ENCODE measurements around the gene ADIPOR2. TPM values are rescaled to one million over a fixed set of nuclear protein-coding genes. Genes with fewer than 3 reads are reported as not detected.
"Not testable (repeated sequence)": the region's sequence is repeated elsewhere in the genome, so short reads cannot be mapped to it uniquely, and the experiment has no call there.

Gene ADIPOR2
- total RNA-seq, 1 donor from 2014 or later: 83.6 TPM

DNA sequence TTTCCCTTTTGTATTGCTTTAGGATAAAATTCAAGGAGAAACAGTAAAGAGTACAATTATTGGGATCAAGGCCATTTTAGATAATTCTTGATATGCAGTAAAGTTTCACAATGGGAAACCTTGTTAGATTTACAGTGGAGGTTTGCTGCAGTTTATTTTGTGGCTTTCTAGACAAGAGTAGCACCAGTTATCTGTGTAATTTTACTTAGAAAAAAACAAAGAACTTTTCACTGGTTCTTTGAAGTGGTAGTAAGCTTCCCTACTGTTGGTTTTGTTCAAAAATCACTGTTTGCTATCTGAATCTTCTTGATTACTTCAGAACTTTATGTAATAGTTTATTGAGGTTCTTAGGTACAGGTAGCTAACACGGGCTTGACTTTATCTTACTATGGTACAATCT is 42.0 kb downstream of the ADIPOR2 start:
- H3K4me1 Mint-ChIP-seq (ENCODE audit: low read depth): peaks cover 11% of the 10 kb centered on the region
- H3K4me3 Mint-ChIP-seq (ENCODE audit: low read depth): no peak overlapping the region
- TF ChIP-seq, protein P1, sequence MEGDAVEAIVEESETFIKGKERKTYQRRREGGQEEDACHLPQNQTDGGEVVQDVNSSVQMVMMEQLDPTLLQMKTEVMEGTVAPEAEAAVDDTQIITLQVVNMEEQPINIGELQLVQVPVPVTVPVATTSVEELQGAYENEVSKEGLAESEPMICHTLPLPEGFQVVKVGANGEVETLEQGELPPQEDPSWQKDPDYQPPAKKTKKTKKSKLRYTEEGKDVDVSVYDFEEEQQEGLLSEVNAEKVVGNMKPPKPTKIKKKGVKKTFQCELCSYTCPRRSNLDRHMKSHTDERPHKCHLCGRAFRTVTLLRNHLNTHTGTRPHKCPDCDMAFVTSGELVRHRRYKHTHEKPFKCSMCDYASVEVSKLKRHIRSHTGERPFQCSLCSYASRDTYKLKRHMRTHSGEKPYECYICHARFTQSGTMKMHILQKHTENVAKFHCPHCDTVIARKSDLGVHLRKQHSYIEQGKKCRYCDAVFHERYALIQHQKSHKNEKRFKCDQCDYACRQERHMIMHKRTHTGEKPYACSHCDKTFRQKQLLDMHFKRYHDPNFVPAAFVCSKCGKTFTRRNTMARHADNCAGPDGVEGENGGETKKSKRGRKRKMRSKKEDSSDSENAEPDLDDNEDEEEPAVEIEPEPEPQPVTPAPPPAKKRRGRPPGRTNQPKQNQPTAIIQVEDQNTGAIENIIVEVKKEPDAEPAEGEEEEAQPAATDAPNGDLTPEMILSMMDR (IDR thresholded peaks at IDR 0.05; ENCODE audit: unreplicated experiment): no peak
- DNase-seq (ENCODE audit: low spot score, unreplicated experiment): no peak
- H3K9me3 Mint-ChIP-seq (ENCODE audit: low read depth): no peaks in the 10 kb centered on the region
- H3K27me3 Mint-ChIP-seq: no peaks in the 10 kb centered on the region
- no peak overlapping the region for H3K27ac Mint-ChIP-seq
- H3K36me3 Mint-ChIP-seq (ENCODE audit: insufficient read depth): peaks cover 32% of the 10 kb centered on the region

DNA sequence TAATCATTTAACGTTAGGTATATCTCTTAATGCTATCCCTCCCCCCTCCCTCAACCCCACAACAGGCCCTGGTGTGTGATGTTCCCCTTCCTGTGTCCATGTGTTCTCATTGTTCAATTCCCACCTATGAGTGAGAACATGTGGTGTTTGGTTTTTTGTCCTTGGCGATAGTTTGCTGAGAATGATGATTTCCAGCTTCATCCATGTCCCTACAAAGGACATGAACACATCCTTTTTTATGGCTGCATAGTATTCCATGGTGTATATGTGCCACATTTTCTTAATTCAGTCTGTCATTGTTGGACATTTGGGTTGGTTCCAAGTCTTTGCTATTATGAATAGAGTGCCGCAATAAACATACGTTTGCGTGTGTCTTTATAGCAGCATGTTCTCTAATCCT is 42.8 kb downstream of the ADIPOR2 start:
- H3K27ac Mint-ChIP-seq: peak overlapping the region; percentile 72
- peaks cover 32% of the 10 kb centered on the region for H3K36me3 Mint-ChIP-seq (ENCODE audit: insufficient read depth)
- H3K4me3 Mint-ChIP-seq (ENCODE audit: low read depth); DNase-seq (ENCODE audit: low spot score, unreplicated experiment); H3K9me3 Mint-ChIP-seq (ENCODE audit: low read depth); H3K27me3 Mint-ChIP-seq: not testable (repeated sequence)
- H3K4me1 Mint-ChIP-seq (ENCODE audit: low read depth): peaks cover 15% of the 10 kb centered on the region

DNA sequence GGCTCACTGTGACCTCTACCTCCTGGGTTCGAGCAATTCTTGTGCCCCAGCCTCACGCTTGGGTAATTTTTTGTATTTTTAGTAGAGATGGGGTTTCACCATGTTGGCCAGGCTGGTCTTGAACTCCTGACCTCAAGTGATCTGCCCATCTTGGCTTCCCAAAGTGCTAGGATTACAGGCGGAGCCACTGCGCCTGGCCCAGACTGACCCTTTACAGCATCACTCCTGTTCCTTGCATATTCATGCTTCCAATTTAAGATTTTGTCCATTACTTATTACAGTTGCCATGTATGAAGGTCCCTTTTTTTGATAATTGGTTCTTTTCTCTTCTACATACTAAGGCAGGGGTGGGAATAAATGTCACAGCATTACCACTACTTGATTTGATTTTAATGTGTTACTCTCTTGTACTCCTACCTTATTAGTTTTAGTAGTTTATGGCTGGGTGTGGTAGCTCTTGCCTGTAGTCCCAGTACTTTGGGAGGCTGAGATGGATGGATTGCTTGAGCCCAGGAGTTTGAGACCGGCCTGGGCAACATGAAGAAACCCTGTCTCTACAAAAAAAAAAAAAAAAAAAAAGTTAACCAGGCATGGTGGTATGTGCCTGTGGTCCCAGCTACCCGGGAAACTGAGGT is 46.9 kb downstream of the ADIPOR2 start:
- no peaks in the 10 kb centered on the region for H3K9me3 Mint-ChIP-seq (ENCODE audit: low read depth)

DNA sequence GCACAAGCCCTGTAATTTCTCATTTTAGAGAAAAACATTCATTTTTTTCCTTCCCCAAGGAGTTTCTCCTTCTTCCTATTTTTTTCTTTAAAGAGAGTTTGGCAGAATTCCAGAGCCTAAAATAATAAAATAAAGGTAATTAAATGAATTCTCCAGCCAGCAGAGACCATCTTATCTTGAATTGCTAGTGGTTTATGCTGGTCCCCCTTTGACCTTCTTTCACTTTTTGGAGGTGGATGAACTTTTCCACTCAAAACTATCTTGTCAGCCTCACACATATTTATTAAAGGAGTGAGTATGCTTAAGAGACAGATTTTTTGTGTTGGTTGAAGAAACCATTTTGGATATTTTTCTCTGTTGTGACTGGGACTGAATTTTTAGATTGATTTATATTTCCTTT is 47.6 kb downstream of the ADIPOR2 start:
- H3K27ac Mint-ChIP-seq: peak overlapping the region; percentile 80
- H3K36me3 Mint-ChIP-seq (ENCODE audit: insufficient read depth): peaks cover 17% of the 10 kb centered on the region
- H3K4me3 Mint-ChIP-seq (ENCODE audit: low read depth): no peak overlapping the region
- TF ChIP-seq, protein P1 (IDR thresholded peaks at IDR 0.05; ENCODE audit: unreplicated experiment): no peak
- no peaks in the 10 kb centered on the region for H3K27me3 Mint-ChIP-seq
- DNase-seq (ENCODE audit: low spot score, unreplicated experiment): no peak
- peaks cover 47% of the 10 kb centered on the region for H3K4me1 Mint-ChIP-seq (ENCODE audit: low read depth)
- no peaks in the 10 kb centered on the region for H3K9me3 Mint-ChIP-seq (ENCODE audit: low read depth)

More for the DNA sequence above, 46.9 kb downstream of the ADIPOR2 start:
- TF ChIP-seq, protein P1 (IDR thresholded peaks at IDR 0.05; ENCODE audit: unreplicated experiment): no peak
- Mint-ChIP-seq H3K36me3 (ENCODE audit: insufficient read depth) (peaks cover 17% of the 10 kb centered on the region), H3K27me3 (no peaks in the 10 kb centered on the region), H3K4me3 (ENCODE audit: low read depth) (no peak overlapping the region), H3K4me1 (ENCODE audit: low read depth) (peaks cover 48% of the 10 kb centered on the region), H3K27ac (peak overlapping the region; percentile 25)
- no peak for DNase-seq (ENCODE audit: low spot score, unreplicated experiment)

DNA sequence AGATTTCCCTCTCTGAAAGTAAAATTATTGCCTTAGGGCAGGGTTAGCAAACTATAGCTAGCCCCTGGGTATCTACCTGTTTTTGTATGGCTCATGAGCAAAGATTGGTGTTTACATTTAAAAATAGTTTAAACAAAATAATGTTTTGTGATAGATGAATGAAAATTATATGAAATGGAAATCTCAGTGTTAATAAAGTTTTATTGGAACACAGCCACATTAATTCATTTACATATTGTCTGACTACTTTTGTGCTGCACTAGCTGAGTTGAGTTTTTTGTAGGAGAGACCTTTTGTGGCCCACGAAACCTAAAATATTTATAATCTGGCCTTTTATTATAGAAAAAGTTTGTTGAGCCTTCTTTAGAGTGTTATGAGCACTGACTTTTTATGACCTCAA is 48.5 kb downstream of the ADIPOR2 start:
- TF ChIP-seq, protein P1 (IDR thresholded peaks at IDR 0.05; ENCODE audit: unreplicated experiment): no peak
- Mint-ChIP-seq H3K27me3 (no peaks in the 10 kb centered on the region), H3K9me3 (ENCODE audit: low read depth) (no peaks in the 10 kb centered on the region), H3K4me3 (ENCODE audit: low read depth) (no peak overlapping the region), H3K4me1 (ENCODE audit: low read depth) (peaks cover 47% of the 10 kb centered on the region), H3K36me3 (ENCODE audit: insufficient read depth) (peaks cover 12% of the 10 kb centered on the region), H3K27ac (peak overlapping the region; percentile 33)
- DNase-seq (ENCODE audit: low spot score, unreplicated experiment): no peak
